Activated CD4-positive, alpha-beta T cell treated with anti-CD3 and anti-CD28 coated beads, Interleukin-10, Interleukin-2, amounts not matched to agents 100 ng/mL and 50 ng/mL, durations not matched to agents 16 hours and 8 hours (primary cell): ENCODE data around the gene SPATA6L.

Experiments
- DNase-seq: peaks from one replicate; pipeline ENCODE4 v3.0.0-alpha.2; 2020

The SPATA6L gene

GRCh38 chr9:4581035-4581760, 85.1 kb downstream of the SPATA6L start:
- no peak for DNase-seq

- DNase-seq: no peak
These were observed 87.3 kb downstream of the SPATA6L start for GRCh38 chr9:4579001-4579400.

GRCh38 chr9:4576448-4576847, 89.8 kb downstream of the SPATA6L start:
- DNase-seq: no peak

- no peak for DNase-seq
These were observed 90.3 kb downstream of the SPATA6L start for GRCh38 chr9:4575997-4576396.

GRCh38 chr9:4574657-4575243, 91.5 kb downstream of the SPATA6L start:
- DNase-seq: peak; percentile 31

- DNase-seq: no peak
These were observed 92.5 kb downstream of the SPATA6L start for GRCh38 chr9:4573634-4574389.

- DNase-seq: no peak
These were observed 93.1 kb downstream of the SPATA6L start for GRCh38 chr9:4573176-4573575.

GRCh38 chr9:4572184-4572826, 94.0 kb downstream of the SPATA6L start:
- no peak for DNase-seq

- no peak for DNase-seq
These were observed 97.2 kb downstream of the SPATA6L start for GRCh38 chr9:4569101-4569500.

GRCh38 chr9:4567601-4568000, 98.7 kb downstream of the SPATA6L start:
- DNase-seq: no peak

- DNase-seq: no peak
These were observed 99.5 kb downstream of the SPATA6L start for GRCh38 chr9:4566806-4567205.

- no peak for DNase-seq
These were observed 103.2 kb downstream of the SPATA6L start for GRCh38 chr9:4563105-4563504.

GRCh38 chr9:4559261-4560182, 106.8 kb downstream of the SPATA6L start:
- DNase-seq: no peak

GRCh38 chr9:4558371-4558998, 107.8 kb downstream of the SPATA6L start:
- DNase-seq: no peak

GRCh38 chr9:4555236-4555635, 111.0 kb downstream of the SPATA6L start:
- DNase-seq: no peak

GRCh38 chr9:4553951-4554381, 112.3 kb downstream of the SPATA6L start:
- no peak for DNase-seq

GRCh38 chr9:4550777-4551484, 115.3 kb downstream of the SPATA6L start:
- DNase-seq: no peak

- DNase-seq: no peak
These were observed 116.5 kb downstream of the SPATA6L start for GRCh38 chr9:4549751-4550295.

- DNase-seq: no peak
These were observed 117.2 kb downstream of the SPATA6L start for GRCh38 chr9:4548811-4549725.
